AG09319 (cell line): Measurements from ENCODE around the gene MPHOSPH9.

Source experiments
- DNase-seq: peaks from one replicate; pipeline ENCODE4 v3.0.0-alpha.2; 2010; ENCODE audit warnings: low read depth; ENCODE audit errors: extremely low read depth
- CTCF ChIP-seq: IDR thresholded peaks from 2 replicates; pipeline ENCODE4 v1.5.1; 2011; ENCODE audit warnings: low read depth, mild to moderate bottlenecking, inconsistent platforms, low read length, moderate library complexity

The MPHOSPH9 gene

GRCh38 chr12:123270214-123271000, 37.5 kb upstream of the MPHOSPH9 start:
- TF ChIP-seq CTCF, result no peak

GRCh38 chr12:123269896-123270213, 36.9 kb upstream of the MPHOSPH9 start:
- no peak for TF ChIP-seq CTCF
- no peak for DNase-seq

More at GRCh38 chr12:123270214-123271000, 37.5 kb upstream of the MPHOSPH9 start:
- no peak for DNase-seq

- DNase-seq, result peak; percentile 52
- no peak; the same call in 1 of the 2 replicates for TF ChIP-seq CTCF
Measured at GRCh38 chr12:123269395-123269892, 36.5 kb upstream of the MPHOSPH9 start.

GRCh38 chr12:123268850-123269249, 35.9 kb upstream of the MPHOSPH9 start:
- DNase-seq, result no peak
- TF ChIP-seq CTCF, result no peak

- TF ChIP-seq CTCF, result no peak
- no peak for DNase-seq
Measured at GRCh38 chr12:123267991-123268843, 35.3 kb upstream of the MPHOSPH9 start.

- no peak for TF ChIP-seq CTCF
- DNase-seq, result no peak
Measured at GRCh38 chr12:123267335-123267920, 34.5 kb upstream of the MPHOSPH9 start.
